G401 (cell line): ENCODE measurements around the gene NTM. TPM values are rescaled to one million over a fixed set of nuclear protein-coding genes. Genes with fewer than 3 reads are reported as not detected.
"Not testable (repeated sequence)": the region's sequence is repeated elsewhere in the genome, so short reads cannot be mapped to it uniquely, and the experiment has no call there.

Source experiments
- DNase-seq: peaks from one replicate; pipeline ENCODE4 v3.0.0-alpha.2; 2015; ENCODE audit warnings: low spot score
- in situ Hi-C: cut with HindIII; loops from 2 replicates; pipeline ENCODE4 v1.10.0; 2016; ENCODE audit warnings: low sequenced_read_pairs, mixed read lengths
- total RNA-seq: library from RNA; depleted of rRNA; stranded (reverse); fragments of >200 nt; shearing (Covaris generic); gene quantifications from 2 replicates; pipeline ENCODE4 v1.2.3, GENCODE V29; 2014

The NTM gene
- total RNA-seq, 1 experiment from 2014 or later: 11.4 TPM

GRCh38 chr11:131412061-131412460, 41.6 kb downstream of the NTM start:
- in situ Hi-C loops: no loop called here
- DNase-seq: no peak

GRCh38 chr11:131413217-131413616, 42.8 kb downstream of the NTM start:
- DNase-seq: no peak
- in situ Hi-C loops: no loop called here

GRCh38 chr11:131418189-131418588, 47.8 kb downstream of the NTM start:
- in situ Hi-C loops: no loop called here
- DNase-seq: no peak

- in situ Hi-C loops: no loop called here
These were observed 50.8 kb downstream of the NTM start for GRCh38 chr11:131421066-131421855.

GRCh38 chr11:131422029-131422428, 51.6 kb downstream of the NTM start:
- DNase-seq: no peak
- in situ Hi-C loops: no loop called here

More at GRCh38 chr11:131421066-131421855, 50.8 kb downstream of the NTM start:
- no peak for DNase-seq

GRCh38 chr11:131422496-131422895, 52.1 kb downstream of the NTM start:
- no peak for DNase-seq
- in situ Hi-C loops: no loop called here

- in situ Hi-C loops: no loop called here
- DNase-seq: no peak
These were observed 53.3 kb downstream of the NTM start for GRCh38 chr11:131423688-131424087.

GRCh38 chr11:131424257-131424876, 54.0 kb downstream of the NTM start:
- in situ Hi-C loops, DNase-seq: not testable (repeated sequence)

- in situ Hi-C loops: no loop called here
- no peak for DNase-seq
These were observed 54.9 kb downstream of the NTM start for GRCh38 chr11:131425285-131425684.

GRCh38 chr11:131428853-131429252, 58.4 kb downstream of the NTM start:
- DNase-seq: no peak
- in situ Hi-C loops: no loop called here

GRCh38 chr11:131430473-131431208, 60.2 kb downstream of the NTM start:
- DNase-seq: no peak

GRCh38 chr11:131441051-131441810, 70.8 kb downstream of the NTM start:
- no peak for DNase-seq
- in situ Hi-C loops: no loop called here

More at GRCh38 chr11:131430473-131431208, 60.2 kb downstream of the NTM start:
- in situ Hi-C loops: no loop called here

- no peak for DNase-seq
- in situ Hi-C loops: no loop called here
These were observed 76.3 kb downstream of the NTM start for GRCh38 chr11:131446590-131447275.

- DNase-seq: no peak
- in situ Hi-C loops: no loop called here
These were observed 76.9 kb downstream of the NTM start for GRCh38 chr11:131447277-131447815.

- in situ Hi-C loops: no loop called here
- DNase-seq: no peak
These were observed 77.5 kb downstream of the NTM start for GRCh38 chr11:131447898-131448297.

GRCh38 chr11:131449036-131450019, 78.9 kb downstream of the NTM start:
- no peak for DNase-seq
- in situ Hi-C loops: no loop called here

- DNase-seq: no peak
- in situ Hi-C loops: no loop called here
These were observed 84.1 kb downstream of the NTM start for GRCh38 chr11:131454490-131454889.
